Adipocyte (in vitro differentiated cells): ENCODE data around the gene SLC45A1.
"Not testable (repeated sequence)": the region's sequence is repeated elsewhere in the genome, so short reads cannot be mapped to it uniquely, and the experiment has no call there.

Source experiments
- DNase-seq: peaks from one replicate; pipeline ENCODE4 v3.0.0-alpha.2; 2015; ENCODE audit warnings: low read depth
- H3K27me3 ChIP-seq: replicated peaks from 2 replicates; pipeline ENCODE4 v1.7.0; 2013; ENCODE audit warnings: mild to moderate bottlenecking, low read length, moderate library complexity; ENCODE audit not compliant: control insufficient read depth, insufficient read depth
- H3K36me3 ChIP-seq: 2 replicates; pipeline ENCODE4 v1.7.0; 2013; ENCODE audit warnings: low read length, mild to moderate bottlenecking, moderate library complexity; ENCODE audit not compliant: control insufficient read depth, insufficient read depth, severe bottlenecking
- H3K4me1 ChIP-seq: 2 replicates; pipeline ENCODE4 v1.7.0; 2013; ENCODE audit warnings: mild to moderate bottlenecking, low read length, moderate library complexity; ENCODE audit not compliant: control insufficient read depth, insufficient read depth
- H3K4me3 ChIP-seq: 2 replicates; pipeline ENCODE4 v1.7.0; 2013; ENCODE audit warnings: mild to moderate bottlenecking, low read length, moderate library complexity
- H3K9ac ChIP-seq: 2 replicates; pipeline ENCODE4 v1.7.0; 2013; ENCODE audit warnings: mild to moderate bottlenecking, low read length, moderate library complexity
- H3K9me3 ChIP-seq: 2 replicates; pipeline ENCODE4 v1.7.0; 2013; ENCODE audit warnings: mild to moderate bottlenecking, low read length, moderate library complexity; ENCODE audit not compliant: control insufficient read depth

SLC45A1 gene

DNA sequence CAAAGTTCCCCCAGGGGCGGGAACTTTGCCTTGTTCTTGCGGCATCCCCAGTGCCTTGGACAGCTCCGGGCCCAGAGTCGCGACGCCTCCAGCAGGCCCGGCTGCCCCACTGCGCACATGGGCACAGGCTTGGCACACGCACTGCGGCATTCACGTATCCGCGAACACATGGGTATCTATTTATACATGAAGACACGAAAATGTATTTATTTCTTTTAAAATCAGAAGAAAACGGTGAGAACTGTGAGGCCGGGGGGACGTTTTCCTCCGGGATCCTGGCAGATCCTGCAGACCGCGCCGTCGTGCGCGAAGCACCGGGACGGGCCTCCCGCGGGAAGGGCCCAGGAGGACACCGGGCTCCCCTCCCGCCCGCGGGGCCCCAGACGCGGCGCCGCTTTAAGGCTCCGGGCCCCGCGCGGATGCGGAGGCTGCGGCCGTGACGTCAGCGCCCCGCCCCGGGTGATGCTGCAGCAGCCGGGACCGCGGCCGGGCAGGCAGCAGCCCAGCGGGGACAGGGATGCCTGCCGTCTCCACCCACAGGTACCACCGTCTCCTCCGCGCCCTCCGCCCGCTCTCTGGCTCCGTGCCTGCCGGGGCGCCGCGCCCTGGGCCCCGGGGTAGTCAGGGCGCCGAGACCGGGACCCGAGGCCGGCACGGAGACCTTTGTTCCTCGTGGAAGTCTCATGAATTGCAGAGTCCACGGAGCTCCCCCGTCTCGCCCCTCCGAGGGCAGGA lies at the start of gene SLC45A1:
TSS of gene SLC45A1 (plus strand) at position 468 of the 735 bp plus-strand sequence. CDS start 6,216 bp downstream, outside the sequence.
- Histone ChIP-seq H3K9me3 (no peaks in the 10 kb centered on the region), H3K4me3 (peak within 1 kb of the TSS; percentile 82), H3K36me3 (no peaks in the 10 kb centered on the region), H3K4me1 (peaks cover 26% of the 10 kb centered on the region), H3K9ac (peak within 1 kb of the TSS; percentile 79), H3K27me3 (no peaks in the 10 kb centered on the region)
- peak; percentile 87 for DNase-seq

DNA sequence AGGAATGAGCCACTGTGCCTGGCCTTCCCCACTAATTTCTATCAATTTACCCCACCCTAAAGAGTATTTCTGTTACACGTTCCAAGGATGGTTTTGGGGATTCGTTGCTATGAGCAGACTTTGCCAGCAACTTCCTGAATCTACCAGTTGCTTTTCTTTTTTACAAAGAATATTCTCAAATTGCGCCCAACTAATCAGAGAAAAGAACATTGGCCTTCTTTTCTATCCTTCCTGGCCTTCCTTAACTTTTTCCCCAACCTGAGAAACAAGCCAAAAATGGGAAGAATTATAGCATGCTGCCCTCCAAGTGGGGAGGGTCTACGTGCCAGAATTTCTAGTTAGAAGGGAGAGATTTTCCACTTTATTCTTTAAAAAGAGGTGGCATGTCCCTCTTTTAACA lies 44.9 kb upstream of the SLC45A1 start:
- no peaks in the 10 kb centered on the region for H3K36me3 ChIP-seq
- H3K27me3 ChIP-seq, result no peaks in the 10 kb centered on the region
- H3K4me1 ChIP-seq, result no peaks in the 10 kb centered on the region
- no peak for DNase-seq
- H3K9me3 ChIP-seq, result peaks cover 5% of the 10 kb centered on the region
- no peak overlapping the region for H3K4me3 ChIP-seq
- H3K9ac ChIP-seq, result no peak overlapping the region

- Histone ChIP-seq H3K4me1 (no peaks in the 10 kb centered on the region), H3K9ac (no peak overlapping the region), H3K36me3 (no peaks in the 10 kb centered on the region), H3K27me3 (no peaks in the 10 kb centered on the region), H3K9me3 (peaks cover 5% of the 10 kb centered on the region), H3K4me3 (no peak overlapping the region)
- DNase-seq, result no peak
Measured at GRCh38 chr1:8274352-8274751, 43.6 kb upstream of the SLC45A1 start.

DNA sequence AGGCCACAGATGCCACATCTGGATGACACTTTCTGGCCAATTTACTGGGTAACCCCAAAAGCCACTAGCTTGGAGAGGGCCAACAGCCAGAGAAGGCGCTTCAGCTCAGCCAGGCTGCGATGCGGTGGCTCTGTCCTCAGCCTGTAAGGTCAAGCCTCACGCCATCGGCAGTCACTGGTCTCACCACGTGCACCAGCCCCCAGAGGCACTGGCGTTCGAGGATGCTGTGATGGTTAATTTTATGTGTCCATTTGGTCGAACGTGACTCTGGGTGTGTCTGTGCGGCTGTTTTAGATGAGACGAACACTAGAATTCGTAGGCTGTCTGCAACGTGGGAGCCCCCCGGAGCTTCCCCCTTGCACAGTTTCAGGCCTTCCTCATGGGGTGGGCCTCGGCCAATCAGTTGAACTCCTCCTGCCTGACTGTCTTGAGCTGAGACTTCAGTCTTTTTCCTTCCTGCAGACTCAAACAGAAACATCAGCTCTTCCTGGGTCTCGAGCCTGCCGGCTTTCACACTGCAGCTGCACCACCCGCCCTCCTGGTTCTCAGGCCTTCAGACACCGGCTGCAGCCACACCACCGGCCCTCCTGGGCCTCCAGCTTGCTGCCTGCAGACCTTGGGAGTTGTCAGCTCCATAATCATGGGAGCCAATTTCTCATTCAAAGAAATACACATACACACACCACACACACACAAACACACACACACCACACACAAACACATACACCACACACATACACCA lies 41.6 kb upstream of the SLC45A1 start:
- no peaks in the 10 kb centered on the region for H3K27me3 ChIP-seq
- H3K4me3 ChIP-seq, result no peak overlapping the region
- H3K36me3 ChIP-seq, result no peaks in the 10 kb centered on the region
- H3K9me3 ChIP-seq, result peaks cover 5% of the 10 kb centered on the region
- no peak overlapping the region for H3K9ac ChIP-seq
- no peaks in the 10 kb centered on the region for H3K4me1 ChIP-seq
- DNase-seq, result no peak

GRCh38 chr1:8276932-8277331 lies 41.0 kb upstream of the SLC45A1 start:
- Histone ChIP-seq H3K36me3 (no peaks in the 10 kb centered on the region), H3K9ac (no peak overlapping the region), H3K4me3 (no peak overlapping the region), H3K4me1 (no peaks in the 10 kb centered on the region), H3K27me3 (no peaks in the 10 kb centered on the region), H3K9me3 (peaks cover 5% of the 10 kb centered on the region)
- DNase-seq, result no peak

GRCh38 chr1:8278677-8279076 lies 39.2 kb upstream of the SLC45A1 start:
- not testable (repeated sequence) for H3K9me3 ChIP-seq

GRCh38 chr1:8281843-8282509 lies 35.9 kb upstream of the SLC45A1 start:
- DNase-seq, result no peak
- no peak overlapping the region for H3K9ac ChIP-seq
- no peaks in the 10 kb centered on the region for H3K9me3 ChIP-seq
- peaks cover 14% of the 10 kb centered on the region for H3K4me1 ChIP-seq
- no peak overlapping the region for H3K4me3 ChIP-seq
- H3K27me3 ChIP-seq, result no peaks in the 10 kb centered on the region
- H3K36me3 ChIP-seq, result no peaks in the 10 kb centered on the region

More at GRCh38 chr1:8278677-8279076, 39.2 kb upstream of the SLC45A1 start:
- not testable (repeated sequence) for DNase-seq, H3K36me3 ChIP-seq, H3K27me3 ChIP-seq, H3K4me1 ChIP-seq, H3K9ac ChIP-seq, H3K4me3 ChIP-seq

- H3K9ac ChIP-seq, result no peak overlapping the region
- H3K27me3 ChIP-seq, result no peaks in the 10 kb centered on the region
- H3K4me3 ChIP-seq, result no peak overlapping the region
- H3K36me3 ChIP-seq, result no peaks in the 10 kb centered on the region
- DNase-seq, result no peak
- no peaks in the 10 kb centered on the region for H3K9me3 ChIP-seq
- peaks cover 14% of the 10 kb centered on the region for H3K4me1 ChIP-seq
Measured at GRCh38 chr1:8283058-8283884, 34.6 kb upstream of the SLC45A1 start.

GRCh38 chr1:8284127-8284526 lies 33.8 kb upstream of the SLC45A1 start:
- DNase-seq, result peak; percentile 57
- Histone ChIP-seq H3K9me3 (no peaks in the 10 kb centered on the region), H3K36me3 (no peaks in the 10 kb centered on the region), H3K27me3 (no peaks in the 10 kb centered on the region), H3K4me3 (no peak overlapping the region), H3K9ac (no peak overlapping the region), H3K4me1 (peaks cover 14% of the 10 kb centered on the region)

DNA sequence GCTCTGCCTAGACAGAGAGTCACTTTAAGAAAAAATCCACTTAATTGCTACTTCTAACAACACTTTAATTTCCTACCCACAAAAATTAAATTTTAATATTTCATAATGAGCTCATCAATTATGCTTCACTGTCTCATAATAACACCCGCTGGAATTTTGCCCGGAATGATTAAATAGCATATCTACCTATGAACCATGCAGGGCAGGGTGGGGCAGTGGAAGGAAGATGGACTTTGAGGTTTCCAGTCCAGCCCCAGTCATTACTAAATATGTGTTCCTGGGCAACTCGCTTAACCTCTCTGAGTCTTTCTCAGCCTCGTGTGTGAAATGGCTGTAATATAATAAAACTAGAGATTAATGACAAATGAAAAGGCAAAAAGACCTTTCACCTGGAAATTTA lies 32.8 kb upstream of the SLC45A1 start:
- no peak for DNase-seq
- H3K4me1 ChIP-seq, result peaks cover 14% of the 10 kb centered on the region
- no peaks in the 10 kb centered on the region for H3K9me3 ChIP-seq
- no peak overlapping the region for H3K9ac ChIP-seq
- no peaks in the 10 kb centered on the region for H3K36me3 ChIP-seq
- no peak overlapping the region for H3K4me3 ChIP-seq
- H3K27me3 ChIP-seq, result no peaks in the 10 kb centered on the region
